MM.1S (cell line): ENCODE results near the gene FIGN.

Experiments used
- CTCF ChIP-seq: fragments of 300-600 bp; sonication (generic); IDR thresholded peaks from 2 replicates; pipeline ENCODE4 v1.5.1; 2016; ENCODE audit warnings: antibody characterized with exemption, low read length, mixed read lengths
- EZH2 ChIP-seq: fragments of 300-600 bp; sonication (generic); optimal IDR thresholded peaks from 2 replicates; pipeline ENCODE3; 2017; ENCODE audit warnings: low read depth, mild to moderate bottlenecking, antibody characterized with exemption, low read length, mixed read lengths
- EZH2phosphoT487 ChIP-seq: fragments of 300-600 bp; sonication (generic); IDR thresholded peaks from 2 replicates; pipeline ENCODE4 v1.6.1; 2018; ENCODE audit warnings: antibody characterized with exemption, low read length

DNA sequence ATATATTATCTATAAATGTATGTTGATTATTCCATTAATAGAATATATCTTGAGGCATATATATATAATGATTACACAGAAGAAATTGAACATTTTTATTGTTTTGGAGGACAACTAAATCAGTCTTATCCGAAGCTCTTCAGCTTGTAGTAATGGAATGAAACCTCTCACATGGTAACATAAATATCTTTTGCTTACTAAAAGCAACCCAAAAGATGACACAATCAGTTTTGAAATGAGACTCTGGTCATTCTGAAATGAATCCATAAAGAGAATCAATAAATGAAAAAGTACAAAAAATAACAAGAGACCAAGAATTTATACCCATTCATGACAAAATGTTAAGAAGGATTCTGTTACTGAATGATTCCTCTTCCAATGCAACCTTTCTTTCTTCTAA, 110.2 kb downstream of the FIGN start:
- no peak for TF ChIP-seq CTCF
- no peak for TF ChIP-seq EZH2phosphoT487
- no peak for TF ChIP-seq EZH2
